ENCODE measurements around the gene UCP1.

Gene UCP1

DNA sequence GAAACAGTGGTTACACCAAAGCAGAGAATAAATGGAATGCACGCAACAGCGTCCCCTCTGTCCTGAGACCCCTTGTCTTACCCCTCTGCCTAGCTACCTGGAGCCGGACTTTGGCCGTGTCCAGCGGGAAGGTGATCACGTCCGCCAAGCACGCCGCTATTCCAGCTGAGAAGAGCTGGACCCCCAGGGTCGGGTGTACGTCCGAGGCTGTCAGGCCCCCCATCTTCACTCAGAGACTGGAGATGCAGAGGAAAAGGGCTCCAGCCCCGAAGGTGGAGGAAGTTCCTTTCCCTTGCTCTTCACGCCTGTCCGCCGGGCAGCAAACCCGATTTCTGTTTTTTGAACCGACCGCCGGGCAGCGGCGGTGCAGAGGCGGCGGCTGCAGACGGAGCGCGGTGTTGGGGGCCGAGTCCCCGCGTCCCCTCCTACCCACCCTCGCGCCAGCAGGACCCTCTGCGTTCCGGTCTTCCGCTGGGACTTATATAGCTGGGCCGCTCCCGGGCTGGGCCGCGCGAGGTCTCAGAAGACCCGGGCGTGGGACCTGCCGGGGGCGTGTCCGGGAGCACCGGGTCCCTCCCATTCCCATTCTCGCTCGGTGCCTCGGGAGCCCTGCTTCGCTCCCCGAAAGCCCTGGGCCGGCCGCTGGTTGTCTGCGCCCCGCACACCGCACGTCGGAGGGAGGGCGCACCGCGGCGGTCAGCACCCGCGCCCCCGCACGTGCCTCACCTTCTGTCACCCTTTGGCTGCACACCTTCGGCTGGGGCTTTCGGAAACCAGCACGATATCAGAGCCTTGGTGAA lies at the start of gene UCP1:
TSS of gene UCP1 (minus strand) at position 455 of the 800 bp plus-strand sequence. CDS start at position 223, 232 bp downstream.
- DNase-seq = no peak

- no peak for DNase-seq
Observed at GRCh38 chr4:140617499-140618248, 48.9 kb upstream of the UCP1 start.

- no peak for DNase-seq
Observed at GRCh38 chr4:140615451-140615850, 46.7 kb upstream of the UCP1 start.

DNA sequence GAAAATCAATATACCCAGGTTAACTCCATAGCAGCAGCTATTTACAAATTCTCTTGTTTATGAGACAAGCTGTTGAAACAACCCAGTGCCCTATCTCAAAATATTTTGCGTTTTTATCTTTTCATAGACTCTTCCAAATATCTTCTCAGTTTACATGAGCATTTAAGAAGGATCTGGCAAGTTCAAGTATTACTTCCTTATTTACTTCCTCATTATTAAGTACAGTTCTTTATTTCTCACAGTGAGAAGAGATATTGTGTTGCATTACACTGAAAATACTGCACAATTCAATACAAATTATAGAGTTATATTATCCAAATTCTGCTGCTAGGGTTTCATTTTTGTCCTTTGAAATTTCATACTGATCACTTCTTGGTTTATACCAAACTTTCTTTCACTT lies 43.6 kb upstream of the UCP1 start:
- no peak for DNase-seq

DNA sequence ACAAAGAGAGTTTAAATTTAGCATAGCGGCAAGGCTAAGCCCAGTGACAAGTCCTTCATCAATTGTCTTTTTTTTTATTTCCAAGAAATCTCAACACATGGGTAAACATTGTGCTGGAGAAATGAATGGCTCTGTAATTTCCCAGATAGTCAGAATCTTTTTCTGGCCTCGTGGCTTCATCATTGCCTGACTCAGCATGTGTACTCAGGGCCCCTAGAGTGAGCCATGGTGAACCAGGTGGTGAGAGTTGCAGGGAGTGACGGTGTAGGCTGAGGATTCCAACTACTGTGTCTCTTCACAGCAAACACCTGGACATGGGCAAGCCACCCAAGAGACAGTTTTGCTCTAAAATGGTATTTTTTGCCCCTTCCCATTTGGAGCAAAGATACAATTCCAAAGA lies 43.1 kb upstream of the UCP1 start:
- no peak for DNase-seq

DNA sequence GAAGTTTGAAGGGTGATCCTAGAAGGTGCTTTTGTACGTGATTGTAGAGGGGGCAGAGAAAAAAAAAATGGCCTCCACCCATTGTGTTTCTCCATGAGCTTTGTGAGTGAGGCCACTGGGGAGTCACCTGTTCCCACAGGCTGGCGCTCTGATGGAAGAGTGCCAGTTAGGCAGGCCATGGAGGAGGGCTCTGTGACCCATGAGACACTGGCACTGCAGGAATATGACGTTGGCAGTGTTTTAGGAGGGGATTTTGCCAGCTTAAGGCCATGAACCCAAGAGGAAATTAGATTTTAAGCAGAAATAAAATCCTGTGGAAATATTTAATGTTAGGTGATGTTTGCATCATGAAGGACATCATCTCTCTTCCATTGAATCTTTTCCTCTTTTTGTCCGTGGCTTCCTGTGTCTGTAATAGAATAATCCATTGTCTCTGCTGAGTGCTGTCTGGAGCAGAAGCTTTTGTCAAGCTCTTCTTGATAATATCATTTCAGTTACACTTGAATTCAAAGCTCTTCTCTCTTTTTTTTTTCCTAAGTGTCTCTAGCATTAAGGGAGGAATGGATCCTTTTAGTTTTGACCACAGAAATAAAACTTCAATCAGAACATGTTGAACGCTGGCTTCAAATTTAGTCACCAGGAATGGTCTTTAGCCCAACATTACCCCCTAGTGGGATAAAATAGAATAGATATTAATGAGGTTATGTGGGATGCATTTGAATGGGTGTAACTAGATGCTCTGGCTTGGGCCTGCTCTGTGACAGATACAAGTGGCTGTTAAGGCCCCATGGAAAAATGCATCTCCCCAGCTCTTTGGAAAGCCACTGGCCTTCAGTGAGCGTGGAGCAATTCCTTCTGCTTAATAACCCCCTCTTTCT lies 41.0 kb upstream of the UCP1 start:
- DNase-seq = peak in 1 of 2 experiments; percentile 61

DNA sequence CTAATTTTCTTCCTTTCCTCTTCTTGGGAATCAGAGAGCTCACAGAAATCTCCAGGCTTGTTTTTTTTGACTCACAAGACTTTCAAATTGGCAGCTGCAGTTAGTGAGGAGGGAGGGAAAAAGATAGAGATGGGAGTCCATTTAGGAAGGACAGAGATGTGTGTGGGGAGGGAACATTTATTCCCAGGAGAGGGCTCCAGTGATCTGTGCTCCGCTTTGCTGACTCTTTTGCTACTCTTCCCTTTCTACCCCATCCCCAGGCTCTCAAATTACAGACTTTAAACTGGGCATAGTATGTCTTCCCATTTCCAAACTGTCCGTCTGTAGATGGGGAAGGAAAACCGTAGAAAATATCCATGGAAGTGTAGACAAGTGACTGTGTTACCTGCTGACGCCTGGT lies 39.1 kb upstream of the UCP1 start:
- no peak for DNase-seq

- DNase-seq = no peak
Observed at GRCh38 chr4:140604544-140604943, 35.8 kb upstream of the UCP1 start.

DNA sequence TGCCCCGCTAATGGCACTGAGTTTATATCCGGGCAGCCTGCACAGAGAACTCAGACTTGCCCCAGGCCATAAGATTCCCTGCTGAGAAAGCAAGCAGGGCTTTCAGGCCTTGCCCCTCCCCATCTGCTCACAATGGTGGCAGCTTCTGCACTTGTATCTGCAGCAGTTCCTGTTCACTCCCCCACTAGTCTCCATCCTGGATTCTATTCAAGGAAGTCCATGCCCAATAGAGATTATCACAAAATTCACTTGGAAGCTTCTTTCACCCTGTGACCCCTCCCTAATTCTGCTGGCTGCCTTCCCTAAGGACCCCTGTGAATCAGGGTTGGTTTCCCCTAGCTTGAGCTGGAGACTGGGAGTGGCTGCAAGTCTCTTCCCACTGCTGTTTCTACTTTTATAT lies 34.5 kb upstream of the UCP1 start:
- DNase-seq = no peak

GRCh38 chr4:140602714-140603113 lies 34.0 kb upstream of the UCP1 start:
- no peak for DNase-seq

- DNase-seq = no peak
Observed at GRCh38 chr4:140600408-140600807, 31.6 kb upstream of the UCP1 start.

DNA sequence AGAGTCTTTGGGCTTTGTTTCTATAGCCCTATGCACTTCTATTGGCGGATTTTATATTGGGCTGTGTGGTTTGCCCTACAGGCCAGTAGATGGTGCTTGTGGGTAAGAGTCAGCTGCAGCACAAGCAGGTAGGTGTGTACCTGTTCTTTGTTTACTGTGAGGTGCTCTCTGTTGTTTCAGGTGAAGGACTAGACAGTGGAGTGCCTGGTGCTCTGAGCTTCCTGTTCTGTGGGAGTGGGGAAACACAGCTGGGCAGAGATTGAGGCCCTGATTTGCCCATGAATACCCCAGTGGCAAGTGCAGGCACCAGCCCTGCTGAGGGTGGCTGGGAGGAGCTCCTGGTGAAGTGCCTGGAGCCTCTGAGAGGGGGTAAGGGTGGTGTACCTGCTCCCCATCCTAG lies 26.3 kb upstream of the UCP1 start:
- peak in 1 of 2 experiments; percentile 17 for DNase-seq

GRCh38 chr4:140584439-140584838 lies 15.7 kb upstream of the UCP1 start:
- no peak for DNase-seq

- DNase-seq = no peak
Observed at GRCh38 chr4:140581078-140581477, 12.3 kb upstream of the UCP1 start.

DNA sequence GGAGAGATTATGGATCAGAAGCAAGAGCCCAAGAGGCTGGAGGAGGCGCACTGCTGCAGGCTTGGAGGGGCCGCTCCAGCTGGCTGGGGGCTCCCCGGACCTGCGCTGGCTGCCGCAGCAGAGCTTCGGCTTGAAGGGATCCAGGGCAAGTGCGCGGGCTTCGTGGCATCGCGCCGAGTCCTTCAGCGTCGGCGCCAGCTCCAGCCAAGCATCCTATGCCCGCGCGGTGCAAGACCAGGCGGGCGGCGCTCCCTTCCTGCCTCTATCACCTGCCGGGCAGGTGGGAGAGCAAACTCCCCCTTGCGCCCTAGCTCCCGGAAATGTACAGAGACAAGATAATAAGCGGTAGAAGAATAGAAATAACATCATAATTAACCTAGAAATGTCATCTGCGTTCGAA lies 10.5 kb upstream of the UCP1 start:
- DNase-seq = peak in 1 of 2 experiments; percentile 6

- DNase-seq = no peak
Observed at GRCh38 chr4:140575489-140575888, 6.7 kb upstream of the UCP1 start.

GRCh38 chr4:140571620-140572019 lies 2.9 kb upstream of the UCP1 start:
- no peak for DNase-seq

GRCh38 chr4:140569307-140569638 lies 512 bp upstream of the UCP1 start:
- DNase-seq = no peak

DNA sequence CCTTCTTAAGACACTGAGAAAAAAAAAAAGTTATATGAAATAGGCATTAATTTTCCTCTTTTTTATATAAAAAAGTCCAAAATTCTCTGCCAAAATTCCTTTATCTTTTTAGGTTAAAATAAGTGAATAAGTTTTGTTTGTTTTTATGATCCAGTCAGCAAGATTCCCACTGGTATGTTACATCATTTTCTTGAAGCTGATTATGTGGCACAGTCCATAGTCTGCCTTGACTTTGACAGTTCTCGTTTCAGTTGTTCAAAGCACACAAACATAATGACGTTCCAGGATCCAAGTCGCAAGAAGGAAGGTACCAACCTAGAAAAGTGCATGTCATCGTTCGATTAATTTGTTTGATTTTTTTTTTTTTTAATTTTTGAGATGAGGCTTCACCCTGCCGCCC lies 9.1 kb downstream of the UCP1 start:
- no peak for DNase-seq

- no peak for DNase-seq
Observed at GRCh38 chr4:140557831-140558435, 10.8 kb downstream of the UCP1 start.

- DNase-seq = no peak
Observed at GRCh38 chr4:140556372-140557085, 12.2 kb downstream of the UCP1 start.

DNA sequence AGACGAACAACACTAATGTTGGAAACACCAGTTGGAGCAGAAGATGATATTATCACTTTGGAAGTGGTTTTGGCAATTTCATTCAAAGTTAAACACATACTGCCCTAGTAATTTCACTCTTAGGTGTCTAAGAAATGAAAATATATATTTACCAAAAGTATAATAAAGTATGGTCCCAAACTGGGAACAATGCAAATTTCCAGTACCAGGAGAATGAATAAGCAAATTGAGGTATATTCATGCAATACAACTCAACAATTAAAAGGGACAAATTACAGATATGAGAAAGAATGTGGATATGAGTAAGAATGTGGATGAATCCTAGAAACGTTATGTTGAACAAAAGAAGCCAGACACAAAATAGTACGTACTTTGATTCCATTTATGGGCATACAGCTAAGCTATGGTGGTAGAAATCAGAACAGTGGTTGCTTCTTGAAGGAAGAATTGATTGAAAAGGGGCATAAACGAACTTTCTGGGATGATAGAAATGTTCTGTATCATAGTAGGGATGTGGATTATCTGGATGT lies 34.7 kb downstream of the UCP1 start:
- DNase-seq = no peak
